Mucosa of rectum (tissue), 2 donors: ENCODE measurements around the gene RBM20.
"Not testable (repeated sequence)": the region's sequence is repeated elsewhere in the genome, so short reads cannot be mapped to it uniquely, and the experiment has no call there.

Experiments used
- H3K27ac ChIP-seq, 2 donors: one replicate each; pipeline ENCODE4 v1.7.0; 2013; ENCODE audit warnings: inconsistent platforms in 2 of 2, low read depth in 2 of 2, low read length in 2 of 2
- H3K27me3 ChIP-seq, 2 donors: one replicate each; pipeline ENCODE4 v1.7.0; 2013; ENCODE audit warnings: low read length in 2 of 2; ENCODE audit not compliant: control insufficient read depth in 2 of 2, insufficient read depth in 2 of 2
- H3K36me3 ChIP-seq, 2 donors: one replicate each; pipeline ENCODE4 v1.7.0; 2013; ENCODE audit warnings: low read length in 2 of 2; ENCODE audit not compliant: control insufficient read depth in 2 of 2, insufficient read depth in 2 of 2
- H3K4me1 ChIP-seq, 2 donors: one replicate each; pipeline ENCODE4 v1.7.0; 2013; ENCODE audit warnings: low read length in 2 of 2, mild to moderate bottlenecking in 1 of 2; ENCODE audit not compliant: control insufficient read depth in 2 of 2, insufficient read depth in 2 of 2
- H3K4me3 ChIP-seq, 2 donors: one replicate each; pipeline ENCODE4 v1.7.0; 2013; ENCODE audit warnings: low read length in 2 of 2
- H3K9ac ChIP-seq, 2 donors: one replicate each; pipeline ENCODE4 v1.7.0; 2013; ENCODE audit warnings: low read length in 2 of 2, low read depth in 1 of 2, mild to moderate bottlenecking in 1 of 2
- H3K9me3 ChIP-seq, 2 donors: one replicate each; pipeline ENCODE4 v1.7.0; 2013; ENCODE audit warnings: low read length in 2 of 2; ENCODE audit not compliant: control insufficient read depth in 2 of 2
- donor health status: healthy.
- donor health status: Normal muscosa, but diverticular disease.

The RBM20 gene

DNA sequence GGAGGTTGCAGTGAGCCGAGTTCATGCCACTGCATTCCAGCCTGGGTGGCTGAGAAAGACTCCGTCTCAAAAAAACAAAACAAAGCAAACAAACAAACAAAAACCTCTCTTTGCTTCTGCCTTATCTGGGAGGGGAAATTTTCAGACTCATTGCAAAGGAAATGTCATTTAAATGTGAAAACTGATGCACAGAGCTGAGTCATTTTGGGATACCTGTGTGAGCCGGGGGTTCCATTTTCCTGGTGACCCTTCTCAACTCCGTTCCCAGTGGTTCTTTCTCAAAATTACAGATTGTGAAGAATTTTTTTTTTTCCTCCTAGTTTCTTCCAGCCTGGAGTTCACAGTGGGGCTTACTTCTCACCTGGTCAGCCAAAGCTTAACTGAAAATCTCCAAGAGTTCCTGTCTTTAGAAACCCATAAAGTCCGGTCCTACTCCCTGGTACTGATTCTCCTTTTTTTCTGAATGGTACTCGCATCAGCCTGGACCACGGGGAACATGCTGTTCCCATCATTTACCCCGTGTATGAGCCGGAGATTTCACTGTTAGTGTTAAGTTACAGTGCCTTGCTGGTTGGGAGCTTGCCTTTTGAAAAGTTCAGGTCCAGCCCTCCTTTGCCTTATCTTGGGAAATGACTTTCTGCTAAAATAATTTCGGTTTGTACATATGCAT lies 56.9 kb downstream of the RBM20 start:
- Histone ChIP-seq H3K27ac (no peak overlapping the region), H3K27me3 (no peaks in the 10 kb centered on the region), H3K9ac (no peak overlapping the region), H3K36me3 (no peaks in the 10 kb centered on the region), H3K4me3 (no peak overlapping the region), H3K9me3 (no peaks in the 10 kb centered on the region), H3K4me1 (no peaks in the 10 kb centered on the region)

DNA sequence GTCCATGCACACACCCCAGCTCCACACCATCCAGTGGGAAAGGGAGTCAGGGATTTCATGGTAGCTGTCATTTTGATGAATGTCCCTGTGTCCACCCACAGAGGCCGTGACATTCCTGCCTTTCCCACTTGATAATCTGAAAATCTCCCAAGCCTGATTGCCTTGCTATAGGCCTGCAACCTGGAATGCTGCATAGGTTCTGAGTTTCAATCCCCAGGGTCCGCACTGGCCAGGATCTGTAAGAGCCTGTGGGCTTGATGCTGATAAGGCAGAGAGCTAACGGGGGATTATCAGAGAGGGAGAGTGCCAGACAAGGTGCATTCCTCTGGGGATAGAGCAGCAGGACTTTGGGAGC lies 57.5 kb downstream of the RBM20 start:
- no peaks in the 10 kb centered on the region for H3K4me1 ChIP-seq
- no peaks in the 10 kb centered on the region for H3K36me3 ChIP-seq
- H3K27ac ChIP-seq, result no peak overlapping the region
- H3K27me3 ChIP-seq, result no peaks in the 10 kb centered on the region
- no peak overlapping the region for H3K4me3 ChIP-seq
- H3K9me3 ChIP-seq, result no peaks in the 10 kb centered on the region
- no peak overlapping the region for H3K9ac ChIP-seq

DNA sequence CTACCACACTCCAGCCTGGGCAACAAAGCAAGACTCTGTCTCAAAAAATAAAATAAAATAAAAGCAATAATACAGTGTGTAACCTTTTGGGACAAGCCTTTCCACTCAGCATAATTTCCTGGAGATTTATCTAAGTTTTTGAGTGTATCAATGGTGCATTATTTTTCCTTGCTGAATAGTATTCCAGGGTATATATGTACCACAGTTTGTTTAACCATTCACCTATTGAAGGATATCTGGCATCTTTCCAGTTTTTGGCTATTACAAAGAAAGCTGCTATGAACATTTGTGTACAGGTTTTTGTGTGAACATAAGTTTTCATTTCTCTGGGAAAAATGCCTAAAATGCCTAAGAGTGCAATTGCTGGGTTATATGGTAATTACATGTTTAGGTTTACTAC lies 59.9 kb downstream of the RBM20 start:
- no peak overlapping the region for H3K4me3 ChIP-seq
- H3K36me3 ChIP-seq, result no peaks in the 10 kb centered on the region
- H3K4me1 ChIP-seq, result no peaks in the 10 kb centered on the region
- no peak overlapping the region for H3K9ac ChIP-seq
- no peaks in the 10 kb centered on the region for H3K9me3 ChIP-seq
- H3K27me3 ChIP-seq, result no peaks in the 10 kb centered on the region
- H3K27ac ChIP-seq, result no peak overlapping the region

- Histone ChIP-seq H3K4me3 (no peak overlapping the region), H3K27me3 (no peaks in the 10 kb centered on the region), H3K4me1 (no peaks in the 10 kb centered on the region), H3K27ac (no peak overlapping the region), H3K9ac (no peak overlapping the region), H3K36me3 (no peaks in the 10 kb centered on the region), H3K9me3 (no peaks in the 10 kb centered on the region)
These were observed 60.9 kb downstream of the RBM20 start for GRCh38 chr10:110704906-110705476.

GRCh38 chr10:110705596-110705995 lies 61.5 kb downstream of the RBM20 start:
- not testable (repeated sequence) for H3K4me1 ChIP-seq, H3K36me3 ChIP-seq, H3K27me3 ChIP-seq, H3K9me3 ChIP-seq, H3K27ac ChIP-seq, H3K9ac ChIP-seq, H3K4me3 ChIP-seq

GRCh38 chr10:110706690-110707098 lies 62.6 kb downstream of the RBM20 start:
- Histone ChIP-seq H3K9ac (no peak overlapping the region), H3K27me3 (no peaks in the 10 kb centered on the region), H3K27ac (no peak overlapping the region), H3K9me3 (no peaks in the 10 kb centered on the region), H3K4me3 (no peak overlapping the region), H3K36me3 (no peaks in the 10 kb centered on the region), H3K4me1 (no peaks in the 10 kb centered on the region)

GRCh38 chr10:110708776-110709443 lies 64.8 kb downstream of the RBM20 start:
- peaks cover 0 to 3% of the 10 kb centered on the region in 2 donors for H3K27me3 ChIP-seq
- H3K27ac ChIP-seq, result no peak overlapping the region
- no peaks in the 10 kb centered on the region for H3K4me1 ChIP-seq
- H3K9ac ChIP-seq, result no peak overlapping the region
- H3K9me3 ChIP-seq, result no peaks in the 10 kb centered on the region
- H3K4me3 ChIP-seq, result no peak overlapping the region
- H3K36me3 ChIP-seq, result no peaks in the 10 kb centered on the region

- Histone ChIP-seq H3K27ac (no peak overlapping the region), H3K4me1 (no peaks in the 10 kb centered on the region), H3K36me3 (no peaks in the 10 kb centered on the region), H3K9ac (no peak overlapping the region), H3K27me3 (peaks cover 0 to 3% of the 10 kb centered on the region in 2 donors), H3K9me3 (no peaks in the 10 kb centered on the region), H3K4me3 (no peak overlapping the region)
These were observed 65.3 kb downstream of the RBM20 start for GRCh38 chr10:110709444-110709828.

DNA sequence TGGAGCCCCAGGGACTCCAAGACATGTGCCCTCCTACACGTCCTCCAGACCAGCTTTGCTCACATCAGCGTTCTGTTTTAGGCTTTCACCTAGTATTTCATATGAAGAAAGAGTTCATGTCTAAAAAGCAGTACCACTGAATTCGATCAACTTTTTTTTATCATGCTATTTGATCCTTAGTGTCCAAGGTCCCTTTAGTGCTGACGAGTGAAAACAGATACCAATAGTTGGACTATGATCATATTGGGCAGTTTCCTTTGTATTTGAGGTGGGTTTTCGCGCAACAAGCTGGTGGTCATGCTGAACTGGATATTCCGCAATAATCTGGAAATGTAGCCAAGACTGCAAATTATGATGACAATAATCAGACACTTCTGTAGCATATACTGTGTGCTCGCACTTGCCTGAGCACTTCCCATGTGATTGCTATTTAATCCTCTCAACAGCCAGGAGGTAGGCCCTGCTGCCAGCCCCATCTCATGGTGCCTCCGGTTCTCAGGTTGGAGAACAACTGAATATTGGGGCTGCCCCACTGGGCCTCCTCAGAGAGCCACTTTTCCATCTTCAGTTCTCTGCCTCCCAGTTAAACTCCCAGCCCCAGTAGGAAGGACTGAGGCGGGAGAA lies 65.9 kb downstream of the RBM20 start:
- H3K9ac ChIP-seq, result no peak overlapping the region
- no peaks in the 10 kb centered on the region for H3K9me3 ChIP-seq
- H3K4me1 ChIP-seq, result no peaks in the 10 kb centered on the region
- H3K36me3 ChIP-seq, result no peaks in the 10 kb centered on the region
- peaks cover 0 to 3% of the 10 kb centered on the region in 2 donors for H3K27me3 ChIP-seq
- no peak overlapping the region for H3K27ac ChIP-seq
- H3K4me3 ChIP-seq, result no peak overlapping the region

- Histone ChIP-seq H3K27ac (no peak overlapping the region), H3K9me3 (no peaks in the 10 kb centered on the region), H3K27me3 (peaks cover 0 to 3% of the 10 kb centered on the region in 2 donors), H3K4me3 (no peak overlapping the region), H3K4me1 (no peaks in the 10 kb centered on the region), H3K36me3 (no peaks in the 10 kb centered on the region), H3K9ac (no peak overlapping the region)
These were observed 66.5 kb downstream of the RBM20 start for GRCh38 chr10:110710621-110711020.
